ENCODE data around the gene FBN1. TPM values are rescaled to one million over a fixed set of nuclear protein-coding genes. Genes with fewer than 3 reads are reported as not detected.
A peak's percentile ranks its signal among the peaks of the same experiment; 100 is the strongest.

Gene FBN1
- total and polyA plus RNA-seq, 2 of the 13 experiments (the other 11 are each of a cell fraction or from before 2014, with no cell fraction given), result 1.5 to 3.0 TPM

DNA sequence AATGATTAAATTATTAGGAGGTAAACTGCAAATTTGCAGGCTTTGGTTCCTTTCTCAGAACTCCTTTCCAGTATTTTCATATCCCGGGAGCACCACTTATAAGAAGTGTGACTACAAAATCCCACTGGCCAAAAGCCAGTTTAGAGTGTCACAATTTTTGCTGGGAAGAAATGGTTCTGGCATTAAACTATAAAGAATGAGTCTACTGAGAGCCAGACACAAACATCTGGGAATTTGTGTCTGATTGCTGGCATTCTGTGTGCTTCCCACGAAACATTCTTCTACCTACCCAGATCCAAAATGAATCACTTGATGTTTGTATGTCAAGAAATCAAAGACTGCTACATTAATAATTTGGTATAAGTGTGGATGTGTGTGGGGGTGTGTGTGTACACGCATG is 231.5 kb downstream of the FBN1 start:
- DNase-seq (ENCODE audit: low spot score), result no peak
- 69% methylated on average over 3 of the region's 3 CpGs for WGBS (ENCODE audit: low lambda C conversion rate)
- Histone ChIP-seq H3K9ac (ENCODE audit: insufficient read depth, low read depth, low read length) (no peak overlapping the region), H4K20me1 (ENCODE audit: insufficient read depth, low read length) (no peaks in the 10 kb centered on the region), H3K9me3 (ENCODE audit: low read length) (no peaks in the 10 kb centered on the region), H2AFZ (ENCODE audit: low read length) (no peak overlapping the region), H3K36me3 (replicated peaks in 1 of 2; ENCODE audit: control insufficient read depth in 1 of 2, insufficient read depth in 2 of 2, low read length in 2 of 2) (no peaks in the 10 kb centered on the region), H3K4me3 (replicated peaks in 1 of 3; ENCODE audit: insufficient read depth in 1 of 3, low read depth in 2 of 3, low read length in 3 of 3) (no peak overlapping the region), H3K4me1 (ENCODE audit: insufficient read depth, low read length) (peaks cover 14% of the 10 kb centered on the region; the same call in 1 of the 2 replicates), H3K79me2 (ENCODE audit: insufficient read depth, low read length) (no peaks in the 10 kb centered on the region), H3K4me2 (ENCODE audit: low read depth, low read length) (no peak overlapping the region), H3K27me3 (ENCODE audit: control insufficient read depth in 1 of 2, insufficient read depth in 2 of 2, low read length in 2 of 2) (no peaks in the 10 kb centered on the region), H3K27ac (ENCODE audit: extremely low read length, insufficient read depth, low read length) (no peak overlapping the region)
- in situ Hi-C loops (cut with HindIII; ENCODE audit: extremely low pct_ligation_motif_present, low pct_unique_long_range_greater_than_20kb), result no loop called here
- ChIA-PET POLR2A (no interaction called here), CTCF (ENCODE audit: low intra/inter-chr PET ratio, low total read pairs) (no interaction called here)
- FAIRE-seq, result no peak
- ATAC-seq, result no peak
- intact Hi-C loops (cut with micrococcal nuclease; ENCODE audit: unreplicated experiment), result loop anchor here (10.0 kb wide), 1 partner anchor 101 kb away; no protein-coding TSS in a partner anchor
- no peak for TF ChIP-seq SMARCE1 (IDR thresholded peaks at IDR 0.05; ENCODE audit: borderline replicate concordance)
- TF ChIP-seq NFKB2 (CRISPR knock-in tag; IDR thresholded peaks at IDR 0.05; ENCODE audit: borderline replicate concordance), result no peak
- TF ChIP-seq BRD4 (CRISPR knock-in tag; IDR thresholded peaks at IDR 0.05), result no peak
- no TSS peak for BruUV-seq (replicated peaks)

DNA sequence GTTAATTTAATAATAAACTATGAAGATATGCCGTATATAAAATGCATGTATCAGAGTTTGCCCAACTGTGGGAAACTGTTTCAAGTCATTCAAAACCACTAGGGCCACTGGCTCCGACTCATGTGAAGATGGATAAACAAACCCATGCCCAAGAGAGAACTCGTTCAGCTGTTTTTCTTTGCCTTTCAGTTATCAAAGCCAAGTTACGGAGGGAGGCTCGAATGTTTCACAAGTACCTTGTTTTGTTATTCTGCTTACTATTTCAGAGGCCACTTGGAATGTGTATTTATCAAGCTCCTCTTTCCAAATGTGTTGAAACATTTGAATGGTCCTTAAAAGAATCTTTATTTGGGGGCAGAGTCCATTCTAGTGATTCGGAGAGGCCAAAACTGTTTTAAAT is 232.2 kb downstream of the FBN1 start:
- FAIRE-seq, result no peak
- H3K4me2 ChIP-seq (ENCODE audit: low read depth, low read length), result no peak overlapping the region
- in situ Hi-C loops (cut with HindIII; ENCODE audit: extremely low pct_ligation_motif_present, low pct_unique_long_range_greater_than_20kb), result no loop called here
- no peaks in the 10 kb centered on the region for H3K9me3 ChIP-seq (ENCODE audit: low read length)
- no peak overlapping the region for H3K4me3 ChIP-seq (replicated peaks in 1 of 3; ENCODE audit: insufficient read depth in 1 of 3, low read depth in 2 of 3, low read length in 3 of 3)
- TF ChIP-seq, protein P1, sequence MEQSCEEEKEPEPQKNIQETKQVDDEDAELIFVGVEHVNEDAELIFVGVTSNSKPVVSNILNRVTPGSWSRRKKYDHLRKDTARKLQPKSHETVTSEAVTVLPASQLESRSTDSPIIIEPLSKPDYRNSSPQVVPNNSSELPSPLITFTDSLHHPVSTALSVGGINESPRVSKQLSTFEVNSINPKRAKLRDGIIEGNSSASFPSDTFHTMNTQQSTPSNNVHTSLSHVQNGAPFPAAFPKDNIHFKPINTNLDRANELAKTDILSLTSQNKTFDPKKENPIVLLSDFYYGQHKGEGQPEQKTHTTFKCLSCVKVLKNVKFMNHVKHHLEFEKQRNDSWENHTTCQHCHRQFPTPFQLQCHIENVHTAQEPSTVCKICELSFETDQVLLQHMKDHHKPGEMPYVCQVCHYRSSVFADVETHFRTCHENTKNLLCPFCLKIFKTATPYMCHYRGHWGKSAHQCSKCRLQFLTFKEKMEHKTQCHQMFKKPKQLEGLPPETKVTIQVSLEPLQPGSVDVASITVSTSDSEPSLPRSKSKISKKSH (CRISPR knock-in tag; IDR thresholded peaks at IDR 0.05; ENCODE audit: borderline replicate concordance), result no peak
- TF ChIP-seq SIX1 (CRISPR knock-in tag; IDR thresholded peaks at IDR 0.05; ENCODE audit: borderline replicate concordance) (no peak), LCORL (IDR thresholded peaks at IDR 0.05) (no peak), LCORL (CRISPR knock-in tag; IDR thresholded peaks at IDR 0.05) (no peak), TAF1 (CRISPR knock-in tag; IDR thresholded peaks at IDR 0.05) (no peak), JUND (CRISPR knock-in tag; IDR thresholded peaks at IDR 0.05) (no peak)
- TF ChIP-seq, protein P2, sequence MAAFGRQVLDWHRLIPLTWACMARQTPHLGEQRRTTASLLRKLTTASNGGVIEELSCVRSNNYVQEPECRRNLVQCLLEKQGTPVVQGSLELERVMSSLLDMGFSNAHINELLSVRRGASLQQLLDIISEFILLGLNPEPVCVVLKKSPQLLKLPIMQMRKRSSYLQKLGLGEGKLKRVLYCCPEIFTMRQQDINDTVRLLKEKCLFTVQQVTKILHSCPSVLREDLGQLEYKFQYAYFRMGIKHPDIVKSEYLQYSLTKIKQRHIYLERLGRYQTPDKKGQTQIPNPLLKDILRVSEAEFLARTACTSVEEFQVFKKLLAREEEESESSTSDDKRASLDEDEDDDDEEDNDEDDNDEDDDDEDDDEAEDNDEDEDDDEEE (CRISPR knock-in tag; IDR thresholded peaks at IDR 0.05), result no peak
- TF ChIP-seq, protein P3, sequence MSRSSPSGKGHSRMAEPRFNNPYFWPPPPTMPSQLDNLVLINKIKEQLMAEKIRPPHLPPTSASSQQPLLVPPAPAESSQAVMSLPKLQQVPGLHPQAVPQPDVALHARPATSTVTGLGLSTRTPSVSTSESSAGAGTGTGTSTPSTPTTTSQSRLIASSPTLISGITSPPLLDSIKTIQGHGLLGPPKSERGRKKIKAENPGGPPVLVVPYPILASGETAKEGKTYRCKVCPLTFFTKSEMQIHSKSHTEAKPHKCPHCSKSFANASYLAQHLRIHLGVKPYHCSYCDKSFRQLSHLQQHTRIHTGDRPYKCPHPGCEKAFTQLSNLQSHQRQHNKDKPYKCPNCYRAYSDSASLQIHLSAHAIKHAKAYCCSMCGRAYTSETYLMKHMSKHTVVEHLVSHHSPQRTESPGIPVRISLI (CRISPR knock-in tag; IDR thresholded peaks at IDR 0.05; ENCODE audit: borderline replicate concordance), result no peak
- no peak overlapping the region for H3K9ac ChIP-seq (ENCODE audit: insufficient read depth, low read depth, low read length)
- intact Hi-C loops (cut with micrococcal nuclease; ENCODE audit: unreplicated experiment), result loop anchor here (10.0 kb wide), 1 partner anchor 101 kb away; no protein-coding TSS in a partner anchor
- BruUV-seq (replicated peaks), result no TSS peak
- no peak for ATAC-seq
- H2AFZ ChIP-seq (ENCODE audit: low read length), result no peak overlapping the region
- peak; percentile 9 for DNase-seq (ENCODE audit: low spot score)
- no peaks in the 10 kb centered on the region for H3K27me3 ChIP-seq (ENCODE audit: control insufficient read depth in 1 of 2, insufficient read depth in 2 of 2, low read length in 2 of 2)
- H3K79me2 ChIP-seq (ENCODE audit: insufficient read depth, low read length), result no peaks in the 10 kb centered on the region
- no peaks in the 10 kb centered on the region for H4K20me1 ChIP-seq (ENCODE audit: insufficient read depth, low read length)
- 24% methylated on average over 6 of the region's 6 CpGs for WGBS (ENCODE audit: low lambda C conversion rate)
- ChIA-PET POLR2A (no interaction called here), CTCF (ENCODE audit: low intra/inter-chr PET ratio, low total read pairs) (no interaction called here)
- no peak overlapping the region for H3K27ac ChIP-seq (ENCODE audit: extremely low read length, insufficient read depth, low read length)
- H3K4me1 ChIP-seq (ENCODE audit: insufficient read depth, low read length), result peaks cover 10% of the 10 kb centered on the region; the same call in 1 of the 2 replicates
- H3K36me3 ChIP-seq (replicated peaks in 1 of 2; ENCODE audit: control insufficient read depth in 1 of 2, insufficient read depth in 2 of 2, low read length in 2 of 2), result no peaks in the 10 kb centered on the region
